RPMI7951 (cell line): ENCODE results near the gene SERPINB1. TPM values are rescaled to one million over a fixed set of nuclear protein-coding genes. Genes with fewer than 3 reads are reported as not detected.
"Not testable (repeated sequence)": the region's sequence is repeated elsewhere in the genome, so short reads cannot be mapped to it uniquely, and the experiment has no call there.

Experiments used
- DNase-seq: peaks from one replicate; pipeline ENCODE4 v3.0.0-alpha.2; 2012; ENCODE audit warnings: low read depth
- total RNA-seq: library from RNA; depleted of rRNA; stranded (reverse); fragments of >200 nt; shearing (Covaris generic); gene quantifications from 2 replicates; pipeline ENCODE4 v1.2.3, GENCODE V29; 2014

SERPINB1 gene
- total RNA-seq, 1 experiment from 2014 or later, result 25.1 TPM

DNA sequence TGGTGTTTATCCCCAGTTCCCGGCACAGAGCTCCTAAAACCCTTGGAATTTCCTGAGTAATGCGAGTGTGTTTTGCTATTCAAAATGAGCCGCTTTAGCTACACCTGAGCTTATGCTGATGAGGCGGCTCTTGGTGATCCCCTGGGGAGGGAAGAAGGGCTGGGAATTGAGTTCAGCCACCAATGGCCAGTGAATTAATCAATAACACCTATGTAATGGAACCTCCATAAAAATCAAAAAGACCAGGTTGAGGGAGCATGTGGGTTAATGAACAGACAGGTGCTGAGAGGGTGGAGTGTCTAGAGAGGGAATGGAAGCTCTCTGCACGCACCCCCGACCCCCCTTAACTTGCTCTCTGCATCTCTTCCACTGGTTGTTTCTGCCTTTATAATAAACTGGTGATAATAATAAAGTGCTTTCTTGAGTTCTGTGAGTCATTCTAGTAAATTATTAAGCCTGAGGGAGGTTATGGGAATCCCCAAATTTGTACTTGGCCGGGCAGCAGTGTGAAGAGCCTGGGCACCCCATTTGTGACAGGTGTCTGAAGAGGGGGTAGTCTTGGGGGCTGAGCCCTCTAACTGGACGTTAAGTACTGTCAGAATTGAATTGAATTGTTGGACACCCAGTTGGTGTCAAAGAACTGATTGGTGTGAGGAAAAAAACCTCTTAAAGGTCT, 24.6 kb upstream of the SERPINB1 start:
- DNase-seq, result no peak

- no peak for DNase-seq
These were observed 24.1 kb upstream of the SERPINB1 start for GRCh38 chr6:2865694-2866151.

DNA sequence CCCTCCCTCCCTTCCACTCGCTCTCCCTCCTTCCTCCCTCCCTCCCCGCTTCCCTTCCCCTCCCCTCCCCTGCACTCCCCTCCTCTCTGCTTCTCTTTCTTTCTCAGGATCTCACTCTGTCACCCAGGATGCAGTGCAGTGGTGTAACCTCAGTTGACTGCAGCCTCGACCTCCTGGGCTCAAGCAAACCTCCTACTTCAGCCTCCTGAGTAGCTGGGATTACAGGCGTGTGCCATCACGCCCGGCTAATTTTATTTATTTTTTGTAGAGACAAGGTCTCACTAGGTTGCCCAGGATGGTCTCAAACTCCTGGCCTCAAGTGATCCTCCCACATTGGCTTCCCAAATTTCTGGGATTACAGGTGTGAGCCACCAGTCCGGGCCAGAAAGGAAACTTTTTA, 23.6 kb upstream of the SERPINB1 start:
- DNase-seq, result no peak

DNA sequence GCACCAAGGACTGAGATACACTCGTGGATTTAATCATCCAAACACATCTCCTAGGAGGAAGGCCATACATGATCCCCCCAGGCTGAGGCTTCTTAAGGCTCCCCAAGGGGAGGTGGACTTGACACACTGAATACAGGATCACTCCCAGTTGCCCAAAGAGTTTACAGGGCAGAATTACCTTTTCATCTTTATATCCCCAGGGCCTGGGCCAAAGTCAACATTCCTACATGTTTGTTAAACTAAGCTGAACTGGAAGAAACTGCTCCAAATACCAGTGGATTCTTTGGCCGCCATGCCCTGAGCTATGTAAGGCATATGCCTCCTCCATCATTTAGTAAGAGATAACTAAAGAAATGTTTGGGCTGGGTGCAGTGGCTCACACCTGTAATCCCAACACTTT, 22.2 kb upstream of the SERPINB1 start:
- no peak for DNase-seq

- DNase-seq, result no peak
These were observed 21.1 kb upstream of the SERPINB1 start for GRCh38 chr6:2862712-2863181.

DNA sequence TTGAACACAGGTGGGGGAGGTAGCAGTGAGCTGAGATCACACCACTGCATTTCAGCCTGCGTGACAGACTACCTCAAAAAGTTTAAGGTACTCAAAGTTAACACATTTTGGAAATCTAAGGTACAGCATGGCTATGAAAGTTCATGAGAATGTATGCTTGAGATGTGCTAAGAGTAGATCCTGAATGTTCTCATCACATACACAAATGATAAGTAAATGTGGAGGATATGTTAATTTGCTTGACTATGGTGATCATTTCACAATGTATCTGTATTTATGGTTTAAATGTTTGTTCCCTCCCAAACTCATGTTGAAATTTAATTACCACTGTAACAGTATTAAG, 20.1 kb upstream of the SERPINB1 start:
- DNase-seq, result no peak

- DNase-seq, result no peak
These were observed 19.6 kb upstream of the SERPINB1 start for GRCh38 chr6:2861060-2861821.

- not testable (repeated sequence) for DNase-seq
These were observed 19.0 kb upstream of the SERPINB1 start for GRCh38 chr6:2860706-2861059.

GRCh38 chr6:2859798-2860705, 18.4 kb upstream of the SERPINB1 start:
- DNase-seq, result not testable (repeated sequence)

DNA sequence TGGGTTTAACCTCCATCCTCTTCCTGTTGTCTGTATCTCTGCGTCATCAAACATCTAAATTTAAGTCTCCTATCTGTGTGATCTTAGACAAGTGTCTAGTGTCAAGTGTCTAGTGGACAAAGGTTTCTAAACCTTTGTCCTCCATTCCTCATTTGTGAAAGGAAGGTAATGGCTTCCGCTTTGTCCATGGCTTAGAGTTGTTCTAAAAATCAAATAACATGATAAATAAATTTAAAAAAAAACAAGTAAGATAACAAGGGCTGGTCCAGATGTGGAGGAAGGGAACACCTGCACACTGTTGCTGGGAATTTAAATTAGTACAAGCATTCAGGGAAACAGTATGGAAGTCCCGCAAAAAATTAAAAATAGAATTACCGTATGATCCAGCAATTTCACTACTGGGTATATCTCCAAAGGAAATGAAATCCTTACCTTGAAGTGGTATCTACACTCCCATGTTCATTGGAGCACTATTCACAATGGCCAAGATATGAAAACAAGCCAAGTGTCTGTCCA, 17.6 kb upstream of the SERPINB1 start:
- DNase-seq, result no peak

DNA sequence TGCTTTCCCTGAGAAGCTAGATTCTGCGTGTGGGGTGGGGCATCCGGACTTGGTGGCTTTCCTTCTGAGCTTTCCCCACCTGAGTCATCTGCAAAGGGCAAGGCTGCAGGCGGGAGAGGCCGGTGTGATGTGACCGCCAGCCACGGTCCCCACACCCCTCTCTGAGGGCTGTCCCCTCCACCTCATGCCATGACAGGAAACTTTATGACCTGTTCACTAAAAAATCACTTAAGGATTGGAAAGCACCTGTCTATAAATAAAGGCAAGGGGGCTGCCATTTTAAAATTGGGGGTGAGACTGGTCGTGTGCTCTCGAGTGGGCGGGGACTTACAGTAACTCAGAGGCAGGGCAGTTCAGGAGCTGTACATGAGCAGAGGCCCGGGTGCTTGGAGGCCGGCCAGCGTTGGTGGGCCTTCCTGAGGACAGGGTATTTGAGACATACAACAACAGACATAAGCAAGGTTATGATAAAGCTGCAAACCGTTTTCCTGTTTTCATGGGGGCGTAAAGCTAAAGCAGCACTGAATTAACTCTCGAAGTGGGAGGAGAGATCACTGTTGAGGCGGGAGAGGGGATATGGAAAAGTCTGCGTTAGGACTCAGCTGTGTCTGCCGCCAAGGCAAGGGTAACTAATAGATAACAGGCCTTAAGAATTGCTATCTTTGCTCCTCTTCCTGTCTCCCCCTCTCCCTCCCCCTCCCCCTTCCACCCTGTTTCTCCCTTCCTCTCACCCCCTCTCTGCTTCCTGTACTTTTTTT, 16.1 kb upstream of the SERPINB1 start:
- peak; percentile 85 for DNase-seq

- DNase-seq, result no peak
These were observed 15.5 kb upstream of the SERPINB1 start for GRCh38 chr6:2857185-2857579.

- peak; percentile 55 for DNase-seq
These were observed 13.4 kb upstream of the SERPINB1 start for GRCh38 chr6:2855061-2855519.

DNA sequence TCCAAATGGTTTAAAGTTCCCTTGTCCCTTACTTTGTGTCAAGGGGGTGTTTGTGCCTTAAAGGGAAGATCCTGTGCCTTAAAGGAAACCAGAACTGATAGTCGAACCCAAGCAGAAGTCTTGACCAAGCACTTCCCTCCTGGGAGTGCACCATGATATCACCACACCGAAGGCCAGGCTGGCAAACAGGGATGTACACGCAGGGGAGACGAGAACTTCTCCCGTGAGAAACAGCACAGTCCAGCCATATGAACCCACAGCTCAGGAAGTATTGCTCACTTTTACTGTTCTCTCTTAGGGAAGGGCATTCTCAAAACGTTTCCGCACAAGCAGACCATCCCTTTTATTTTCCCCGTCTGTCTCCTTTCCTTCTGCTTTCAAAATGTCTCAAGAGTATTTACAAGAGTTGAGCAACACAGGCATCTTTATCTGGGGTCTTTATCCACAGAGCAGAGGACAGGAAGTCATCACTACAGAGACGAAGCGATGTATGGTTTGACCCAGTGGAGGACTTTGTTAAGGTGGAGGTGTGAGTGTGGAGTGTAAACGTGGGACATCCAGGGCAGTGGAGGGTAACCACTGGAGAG, 12.8 kb upstream of the SERPINB1 start:
- DNase-seq, result peak; percentile 54

GRCh38 chr6:2853769-2854395, 12.2 kb upstream of the SERPINB1 start:
- peak; percentile 80 for DNase-seq

DNA sequence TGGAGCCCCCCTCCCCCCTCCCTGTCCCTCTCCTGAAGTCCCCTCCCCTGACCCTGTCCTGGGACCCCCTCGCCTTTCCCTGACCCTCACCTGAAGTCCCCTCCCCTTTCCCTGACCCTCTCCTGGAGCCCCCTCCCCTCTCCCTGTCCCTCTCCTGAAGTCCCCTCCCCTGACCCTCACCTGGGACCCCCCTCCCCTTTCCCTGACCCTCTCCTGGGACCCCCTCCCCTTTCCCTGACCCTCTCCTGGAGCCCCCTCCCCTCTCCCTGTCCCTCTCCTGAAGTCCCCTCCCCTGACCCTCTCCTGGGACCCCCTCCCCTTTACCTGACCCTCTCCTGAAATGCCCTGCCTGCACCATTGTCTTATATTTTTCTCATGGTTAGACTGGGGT, 11.7 kb upstream of the SERPINB1 start:
- DNase-seq, result not testable (repeated sequence)

GRCh38 chr6:2852921-2853322, 11.3 kb upstream of the SERPINB1 start:
- no peak for DNase-seq

DNA sequence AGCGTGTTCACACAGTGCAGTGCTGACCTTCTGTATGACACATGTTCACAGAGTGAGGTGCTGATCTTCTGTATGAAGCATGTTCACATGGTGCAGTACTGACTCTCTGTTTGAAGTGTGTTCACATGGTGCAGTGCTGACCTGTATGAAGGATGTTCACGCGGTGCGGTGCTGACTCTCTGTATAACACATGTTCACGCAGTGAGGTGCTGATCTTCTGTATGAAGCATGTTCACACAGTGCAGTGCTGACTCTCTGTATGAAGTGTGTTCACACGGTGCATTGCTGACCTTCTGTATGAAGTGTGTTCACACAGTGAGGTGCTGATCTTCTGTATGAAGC, 10.8 kb upstream of the SERPINB1 start:
- no peak for DNase-seq

DNA sequence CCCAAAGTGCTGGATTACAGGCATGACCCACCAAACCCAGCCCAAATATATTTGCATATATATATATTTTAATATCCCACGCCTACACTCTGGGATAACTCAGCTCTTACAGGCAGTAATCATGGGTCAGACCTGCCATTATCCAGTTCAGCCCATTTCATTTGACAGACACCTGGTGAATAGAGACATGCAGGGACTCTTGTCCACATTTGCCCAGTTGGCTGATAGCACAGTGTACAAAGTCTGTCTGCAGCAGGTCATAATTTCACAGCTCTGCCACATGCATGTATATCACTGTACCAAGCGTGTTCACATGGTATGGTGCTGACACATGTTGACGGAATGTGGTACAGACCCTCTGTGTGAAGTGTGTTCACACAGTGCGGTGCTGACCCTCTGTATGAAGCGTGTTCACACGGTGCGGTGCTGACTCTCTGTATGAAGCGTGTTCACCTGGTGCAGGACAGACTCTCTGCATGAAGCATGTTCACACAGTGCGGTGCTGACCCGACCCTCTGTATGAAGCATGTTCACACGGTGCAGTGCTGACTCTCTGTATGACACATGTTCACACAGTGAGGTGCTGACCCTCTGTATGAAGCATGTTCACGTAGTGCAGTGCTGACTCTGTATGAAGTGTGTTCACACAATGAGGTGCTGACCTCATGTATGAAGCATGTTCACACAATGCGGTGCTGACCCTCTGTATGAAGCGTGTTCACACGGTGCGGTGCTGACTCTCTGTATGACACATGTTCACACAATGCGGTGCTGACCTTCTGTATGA, 10.3 kb upstream of the SERPINB1 start:
- DNase-seq, result no peak
